ENCODE data around the gene COQ10A. TPM values are rescaled to one million over a fixed set of nuclear protein-coding genes. Genes with fewer than 3 reads are reported as not detected.

COQ10A gene
- total and polyA plus RNA-seq, 9 of the 15 experiments (the other 6 are each of a cell fraction or from before 2014, with no cell fraction given) = 3.1 to 26.4 (median 12.7) TPM

- 64% methylated on average over 4 of the region's 4 CpGs for WGBS (ENCODE audit: insufficient coverage, low coverage, missing lambda C conversion rate)
- FAIRE-seq (no peak), DNase-seq (ENCODE audit: extremely low read depth in 1 of 4, low spot score in 3 of 4) (peak in 1 of 4 experiments; percentile 25), ATAC-seq (no peak)
- intact Hi-C loops (cut with micrococcal nuclease) (no loop called here), in situ Hi-C loops (cut with MboI) (loop anchor here (5.0 kb wide), 1 partner anchor 64 kb away; no protein-coding TSS in a partner anchor)
- Histone ChIP-seq H3K27me3 (ENCODE audit: control insufficient read depth in 2 of 2, insufficient read depth in 2 of 2, low read length in 2 of 2) (no peaks in the 10 kb centered on the region), H3K27ac (ENCODE audit: extremely low read depth, low read depth, low read length) (no peak overlapping the region), H3K4me3 (no peak overlapping the region), H3K9ac (ENCODE audit: insufficient read depth in 1 of 2, low read depth in 2 of 2, low read length in 2 of 2) (peak overlapping the region in 1 of 2 experiments; percentile 53; a peak in 1 of 4 replicates), H3K9me3 (replicated peaks; ENCODE audit: control insufficient read depth, insufficient read depth, low read depth, low read length) (no peaks in the 10 kb centered on the region), H3K4me2 (ENCODE audit: insufficient read depth, low read length) (no peak overlapping the region), H3K4me1 (replicated peaks in 1 of 2; ENCODE audit: control insufficient read depth in 2 of 2, insufficient read depth in 2 of 2, low read length in 2 of 2) (peaks cover 12 to 20% of the 10 kb centered on the region in 2 experiments; a peak in 4 of 5 replicates), H2AFZ (ENCODE audit: low read depth, low read length) (no peak overlapping the region), H3K79me2 (ENCODE audit: control insufficient read depth, insufficient read depth, low read length) (peaks cover 24% of the 10 kb centered on the region), H4K20me1 (replicated peaks; ENCODE audit: control insufficient read depth, insufficient read depth, low read length) (peaks cover 6% of the 10 kb centered on the region), H3K9me1 (ENCODE audit: control insufficient read depth, insufficient read depth, low read length) (no peaks in the 10 kb centered on the region), H3K36me3 (ENCODE audit: control insufficient read depth, insufficient read depth, low read length) (peaks cover 57% of the 10 kb centered on the region; the same call in 2 of the 3 replicates)
- POLR2A ChIA-PET = interaction anchor here (2.1 kb wide), 1 partner anchor 22 kb away, joined by 7 read pairs; no protein-coding TSS in a partner anchor
- CTCF ChIA-PET (ENCODE audit: low intra/inter-chr PET ratio) = interaction anchor here (2.4 kb wide), 1 partner anchor 67 kb away, joined by 11 read pairs; the partner anchor contains the start of gene SMARCC2
- BruUV-seq (replicated peaks) = TSS peak; percentile 43
- TF ChIP-seq CHCHD3 (CRISPR knock-in tag; IDR thresholded peaks at IDR 0.05) (no peak), ZBTB1 (CRISPR knock-in tag; IDR thresholded peaks at IDR 0.05; ENCODE audit: borderline replicate concordance, low read depth) (no peak), PPARD (CRISPR knock-in tag; IDR thresholded peaks at IDR 0.05) (no peak), PRMT5 (CRISPR knock-in tag; IDR thresholded peaks at IDR 0.05) (no peak), RHOXF2B (CRISPR knock-in tag; conservative IDR thresholded peaks at IDR 0.05) (no peak)
- TF ChIP-seq, protein P1, sequence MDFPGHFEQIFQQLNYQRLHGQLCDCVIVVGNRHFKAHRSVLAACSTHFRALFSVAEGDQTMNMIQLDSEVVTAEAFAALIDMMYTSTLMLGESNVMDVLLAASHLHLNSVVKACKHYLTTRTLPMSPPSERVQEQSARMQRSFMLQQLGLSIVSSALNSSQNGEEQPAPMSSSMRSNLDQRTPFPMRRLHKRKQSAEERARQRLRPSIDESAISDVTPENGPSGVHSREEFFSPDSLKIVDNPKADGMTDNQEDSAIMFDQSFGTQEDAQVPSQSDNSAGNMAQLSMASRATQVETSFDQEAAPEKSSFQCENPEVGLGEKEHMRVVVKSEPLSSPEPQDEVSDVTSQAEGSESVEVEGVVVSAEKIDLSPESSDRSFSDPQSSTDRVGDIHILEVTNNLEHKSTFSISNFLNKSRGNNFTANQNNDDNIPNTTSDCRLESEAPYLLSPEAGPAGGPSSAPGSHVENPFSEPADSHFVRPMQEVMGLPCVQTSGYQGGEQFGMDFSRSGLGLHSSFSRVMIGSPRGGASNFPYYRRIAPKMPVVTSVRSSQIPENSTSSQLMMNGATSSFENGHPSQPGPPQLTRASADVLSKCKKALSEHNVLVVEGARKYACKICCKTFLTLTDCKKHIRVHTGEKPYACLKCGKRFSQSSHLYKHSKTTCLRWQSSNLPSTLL (IDR thresholded peaks at IDR 0.05) = no peak
- TF ChIP-seq, protein P2, sequence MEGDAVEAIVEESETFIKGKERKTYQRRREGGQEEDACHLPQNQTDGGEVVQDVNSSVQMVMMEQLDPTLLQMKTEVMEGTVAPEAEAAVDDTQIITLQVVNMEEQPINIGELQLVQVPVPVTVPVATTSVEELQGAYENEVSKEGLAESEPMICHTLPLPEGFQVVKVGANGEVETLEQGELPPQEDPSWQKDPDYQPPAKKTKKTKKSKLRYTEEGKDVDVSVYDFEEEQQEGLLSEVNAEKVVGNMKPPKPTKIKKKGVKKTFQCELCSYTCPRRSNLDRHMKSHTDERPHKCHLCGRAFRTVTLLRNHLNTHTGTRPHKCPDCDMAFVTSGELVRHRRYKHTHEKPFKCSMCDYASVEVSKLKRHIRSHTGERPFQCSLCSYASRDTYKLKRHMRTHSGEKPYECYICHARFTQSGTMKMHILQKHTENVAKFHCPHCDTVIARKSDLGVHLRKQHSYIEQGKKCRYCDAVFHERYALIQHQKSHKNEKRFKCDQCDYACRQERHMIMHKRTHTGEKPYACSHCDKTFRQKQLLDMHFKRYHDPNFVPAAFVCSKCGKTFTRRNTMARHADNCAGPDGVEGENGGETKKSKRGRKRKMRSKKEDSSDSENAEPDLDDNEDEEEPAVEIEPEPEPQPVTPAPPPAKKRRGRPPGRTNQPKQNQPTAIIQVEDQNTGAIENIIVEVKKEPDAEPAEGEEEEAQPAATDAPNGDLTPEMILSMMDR (IDR thresholded peaks at IDR 0.05 in 2 of 3, conservative IDR thresholded peaks at IDR 0.05 in 1 of 3; ENCODE audit: insufficient read depth in 2 of 3, low read depth in 1 of 3, low read length in 3 of 3) = 0 out of 6 replicates have a peak, but pooled peaks of 1 of the 3 experiments have one; percentile 8
Measured at GRCh38 chr12:56256326-56256960, 10.3 kb upstream of the COQ10A start.

Data from K562 (cell line).